HEK293 (cell line): ENCODE data around the gene TRIP10.

Experiments
- CTCF ChIA-PET: fragments of 350-600 bp; formaldehyde crosslinking; extraction: SDS; loops from one replicate; lab custom pipeline; 2021; ENCODE audit warnings: antibody characterized with exemption; lab: Yijun Ruan, JAX
- POLR2A ChIA-PET: fragments of 300-600 bp; formaldehyde crosslinking; extraction: SDS; loops from one replicate; lab custom pipeline; 2020; ENCODE audit warnings: antibody characterized with exemption, inconsistent platforms; lab: Yijun Ruan, JAX
- H3K27ac ChIP-seq: fragments of 200-500 bp; sonication (Bioruptor generic); 2 replicates; pipeline ENCODE4 v1.5.1; 2014; ENCODE audit warnings: low read depth, low read length, control low read depth, inconsistent platforms; ENCODE audit errors: extremely low read depth
- H3K36me3 ChIP-seq, 2 experiments: fragments of 200-500 bp in 1 of 2; sonication (Bioruptor generic) in 1 of 2; 1 replicate in 1 of 2; 2 replicates in 1 of 2; pipeline ENCODE4 v1.5.1; 2014 to 2017; ENCODE audit warnings: inconsistent platforms in 2 of 2, low read length in 2 of 2; ENCODE audit not compliant: control insufficient read depth in 2 of 2, insufficient read depth in 1 of 2
- H3K4me1 ChIP-seq: fragments of 200-500 bp; sonication (Bioruptor generic); 2 replicates; pipeline ENCODE4 v1.5.1; 2014; ENCODE audit warnings: mild to moderate bottlenecking, low read length, inconsistent platforms; ENCODE audit not compliant: control insufficient read depth, insufficient read depth
- H3K4me3 ChIP-seq: 2 replicates; pipeline ENCODE4 v1.5.1; 2011; ENCODE audit warnings: low read depth, mild to moderate bottlenecking, control low read depth, low read length, moderate library complexity
- H3K9me3 ChIP-seq: fragments of 200-500 bp; sonication (Bioruptor generic); 2 replicates; pipeline ENCODE4 v1.5.1; 2014; ENCODE audit warnings: low read depth, low read length, inconsistent platforms; ENCODE audit not compliant: control insufficient read depth, insufficient read depth
- EGR2 ChIP-seq: fragments of 450-650 bp; formaldehyde crosslinking; IDR thresholded peaks from 2 replicates; pipeline ENCODE4 v1.5.1; 2016; ENCODE audit warnings: low read depth, missing biosample characterization, missing genetic modification characterization
- GLIS1 ChIP-seq: fragments of 450-650 bp; formaldehyde crosslinking; IDR thresholded peaks from 2 replicates; pipeline ENCODE4 v1.5.1; 2016; ENCODE audit warnings: missing biosample characterization, missing genetic modification characterization
- GLIS2 ChIP-seq: fragments of 450-650 bp; formaldehyde crosslinking; IDR thresholded peaks from 2 replicates; pipeline ENCODE4 v1.5.1; 2016; ENCODE audit warnings: missing biosample characterization, missing genetic modification characterization
- HIC1 ChIP-seq: fragments of 450-650 bp; formaldehyde crosslinking; IDR thresholded peaks from 2 replicates; pipeline ENCODE4 v1.5.1; 2016; ENCODE audit warnings: missing biosample characterization, missing genetic modification characterization
- IKZF3 ChIP-seq: fragments of 450-650 bp; IDR thresholded peaks from 2 replicates; pipeline ENCODE4 v1.5.0; 2018; ENCODE audit warnings: missing biosample characterization, mild to moderate bottlenecking, missing genetic modification characterization, moderate library complexity
- SP3 ChIP-seq: fragments of 450-650 bp; formaldehyde crosslinking; IDR thresholded peaks from 2 replicates; pipeline ENCODE4 v1.5.1; 2016; ENCODE audit warnings: missing biosample characterization, missing genetic modification characterization
- ZBTB11 ChIP-seq: fragments of 450-650 bp; formaldehyde crosslinking; conservative IDR thresholded peaks from 2 replicates; pipeline ENCODE4 v1.5.1; 2016; ENCODE audit warnings: low read depth, missing biosample characterization, missing genetic modification characterization
- ZBTB44 ChIP-seq: fragments of 450-650 bp; IDR thresholded peaks from 2 replicates; pipeline ENCODE4 v1.5.1; 2018; ENCODE audit warnings: missing biosample characterization, mild to moderate bottlenecking, missing genetic modification characterization
- ZBTB48 ChIP-seq: fragments of 450-650 bp; formaldehyde crosslinking; IDR thresholded peaks from 2 replicates; pipeline ENCODE4 v1.5.1; 2016; ENCODE audit warnings: missing biosample characterization, missing genetic modification characterization
- ZBTB7A ChIP-seq: fragments of 450-650 bp; formaldehyde crosslinking; IDR thresholded peaks from 2 replicates; pipeline ENCODE4 v1.5.1; 2016; ENCODE audit warnings: low read depth, missing biosample characterization, missing genetic modification characterization
- ZFP69B ChIP-seq: fragments of 450-650 bp; formaldehyde crosslinking; IDR thresholded peaks from 2 replicates; pipeline ENCODE4 v1.5.1; 2016; ENCODE audit warnings: missing biosample characterization, missing genetic modification characterization
- ZNF155 ChIP-seq: fragments of 450-650 bp; formaldehyde crosslinking; IDR thresholded peaks from 2 replicates; pipeline ENCODE4 v1.5.1; 2016; ENCODE audit warnings: missing biosample characterization, missing genetic modification characterization
- ZNF398 ChIP-seq: fragments of 450-650 bp; formaldehyde crosslinking; IDR thresholded peaks from 2 replicates; pipeline ENCODE4 v1.5.1; 2017; ENCODE audit warnings: missing biosample characterization, missing genetic modification characterization
- ZNF433 ChIP-seq: fragments of 450-650 bp; formaldehyde crosslinking; IDR thresholded peaks from 2 replicates; pipeline ENCODE4 v1.5.1; 2016; ENCODE audit warnings: missing biosample characterization, missing genetic modification characterization, low read depth
- ZNF548 ChIP-seq: fragments of 450-650 bp; formaldehyde crosslinking; IDR thresholded peaks from 2 replicates; pipeline ENCODE4 v1.5.1; 2016; ENCODE audit warnings: missing biosample characterization, missing genetic modification characterization
- ZNF580 ChIP-seq: fragments of 450-650 bp; formaldehyde crosslinking; IDR thresholded peaks from 2 replicates; pipeline ENCODE4 v1.5.1; 2016; ENCODE audit warnings: missing biosample characterization, missing genetic modification characterization
- ZNF660 ChIP-seq: fragments of 450-650 bp; IDR thresholded peaks from 2 replicates; pipeline ENCODE4 v1.5.1; 2018; ENCODE audit warnings: missing biosample characterization, mild to moderate bottlenecking, missing genetic modification characterization
- ZNF677 ChIP-seq: fragments of 450-650 bp; IDR thresholded peaks from 2 replicates; pipeline ENCODE4 v1.5.0; 2018; ENCODE audit warnings: missing biosample characterization, mild to moderate bottlenecking, missing genetic modification characterization, moderate library complexity
- ZNF76 ChIP-seq: fragments of 450-650 bp; formaldehyde crosslinking; IDR thresholded peaks from 2 replicates; pipeline ENCODE4; 2016; ENCODE audit warnings: low read depth, missing biosample characterization, missing genetic modification characterization, borderline replicate concordance
- ZNF843 ChIP-seq: fragments of 450-650 bp; formaldehyde crosslinking; IDR thresholded peaks from 2 replicates; pipeline ENCODE4 v1.5.1; 2016; ENCODE audit warnings: missing biosample characterization, missing genetic modification characterization
- ZSCAN16 ChIP-seq: fragments of 450-650 bp; formaldehyde crosslinking; IDR thresholded peaks from 2 replicates; pipeline ENCODE4 v1.5.1; 2016; ENCODE audit warnings: missing biosample characterization, missing genetic modification characterization
- ZSCAN23 ChIP-seq: fragments of 450-650 bp; formaldehyde crosslinking; IDR thresholded peaks from 2 replicates; pipeline ENCODE4 v1.5.1; 2016; ENCODE audit warnings: missing biosample characterization, missing genetic modification characterization

The TRIP10 gene

GRCh38 chr19:6737284-6737872 lies 2.1 kb upstream of the TRIP10 start, which contains the start of gene GPR108 (continued):
- peak; percentile 55; the same call in 1 of the 2 replicates for TF ChIP-seq ZNF398 (tag by site-specific recombination)
- TF ChIP-seq HIC1 (tag by site-specific recombination) = no peak
- TF ChIP-seq EGR2 = peak; percentile 38
- TF ChIP-seq, all 188 proteins: peak for 72

- Histone ChIP-seq H3K9me3 (no peaks in the 10 kb centered on the region), H3K4me1 (peaks cover 15% of the 10 kb centered on the region), H3K4me3 (0 out of 2 replicates have a peak overlapping the region, but pooled peaks have one; percentile 15), H3K27ac (peak overlapping the region; percentile 11; the same call in 1 of the 2 replicates), H3K36me3 (peaks cover 0 to 13% of the 10 kb centered on the region in 2 experiments; a peak in 2 of 3 replicates)
- POLR2A ChIA-PET = interaction anchor here (0.5 to 1.6 kb wide), 8 partner anchors 23 to 366 kb away, joined by 3 to 6 read pairs (median 4); partner anchors contain the start of genes ALKBH7, KHSRP, SH2D3A and TNFSF9
- CTCF ChIA-PET = interaction anchor here (0.6 to 4.8 kb wide), 15 partner anchors 9 to 328 kb away, joined by 3 to 49 read pairs (median 4); partner anchors contain the start of genes SH2D3A and VAV1
- TF ChIP-seq ZBTB44 (tag by site-specific recombination) (0 out of 2 replicates have a peak, but pooled peaks have one; percentile 28), GLIS1 (peak; percentile 63), ZSCAN16 (peak; percentile 76; the same call in 1 of the 2 replicates), ZNF433 (tag by site-specific recombination) (no peak), ZNF677 (tag by site-specific recombination) (no peak), ZNF843 (tag by site-specific recombination) (peak; percentile 18; the same call in 1 of the 2 replicates), ZSCAN23 (tag by site-specific recombination) (0 out of 2 replicates have a peak, but pooled peaks have one; percentile 19), ZNF155 (tag by site-specific recombination) (no peak), IKZF3 (peak; percentile 86), ZNF76 (tag by site-specific recombination) (peak; percentile 96), ZBTB11 (tag by site-specific recombination) (peak; percentile 46), ZBTB48 (peak; percentile 74), ZNF548 (tag by site-specific recombination) (0 out of 2 replicates have a peak, but pooled peaks have one; percentile 21), ZBTB7A (tag by site-specific recombination) (peak; percentile 77; the same call in 1 of the 2 replicates), ZFP69B (tag by site-specific recombination) (peak; percentile 15; the same call in 1 of the 2 replicates), ZNF580 (no peak), GLIS2 (tag by site-specific recombination) (peak; percentile 84), ZNF660 (tag by site-specific recombination) (0 out of 2 replicates have a peak, but pooled peaks have one; percentile 9), SP3 (tag by site-specific recombination) (peak; percentile 77)
These were observed 1.4 kb upstream of the TRIP10 start for GRCh38 chr19:6737873-6738786.
